BJ (cell line): ENCODE measurements around the gene CIB4. TPM values are rescaled to one million over a fixed set of nuclear protein-coding genes. Genes with fewer than 3 reads are reported as not detected.

Experiments
- CTCF ChIA-PET: fragments of 350-600 bp; formaldehyde crosslinking; extraction: SDS; loops from one replicate; lab custom pipeline; 2021; ENCODE audit warnings: antibody characterized with exemption, inconsistent platforms; lab: Yijun Ruan, JAX
- POLR2A ChIA-PET: fragments of 300-600 bp; sonication (Branson Sonifier 250); formaldehyde crosslinking; extraction: SDS; loops from one replicate; lab custom pipeline; 2021; ENCODE audit warnings: antibody characterized with exemption; lab: Charles Lee
- DNase-seq: peaks from one replicate; pipeline ENCODE4 v3.0.0-alpha.2; 2011; ENCODE audit warnings: low read depth
- H3K27me3 ChIP-seq: 2 replicates; pipeline ENCODE4 v1.6.0; 2011; ENCODE audit warnings: low read length; ENCODE audit not compliant: control insufficient read depth, insufficient read depth
- H3K36me3 ChIP-seq: 2 replicates; pipeline ENCODE4 v1.5.1; 2011; ENCODE audit warnings: low read length; ENCODE audit not compliant: control insufficient read depth, insufficient read depth
- H3K4me3 ChIP-seq: 2 replicates; pipeline ENCODE4 v1.5.1; 2011; ENCODE audit warnings: low read depth, mild to moderate bottlenecking, control low read depth, low read length
- polyA plus RNA-seq: library from polyadenylated mRNA; depleted of rRNA; stranded (reverse); fragments of >200 nt; gene quantifications from 2 replicates; pipeline ENCODE4 v1.2.3, GENCODE V29; 2011
- TF ChIP-seq, protein P1 (sequence below): IDR thresholded peaks from 2 replicates; pipeline ENCODE4 v1.5.1; 2011; ENCODE audit warnings: low read depth, mild to moderate bottlenecking, control low read depth, inconsistent platforms, low read length, moderate library complexity; ENCODE audit not compliant: insufficient read depth

Gene CIB4
- polyA plus RNA-seq, 1 experiment, result not detected

DNA sequence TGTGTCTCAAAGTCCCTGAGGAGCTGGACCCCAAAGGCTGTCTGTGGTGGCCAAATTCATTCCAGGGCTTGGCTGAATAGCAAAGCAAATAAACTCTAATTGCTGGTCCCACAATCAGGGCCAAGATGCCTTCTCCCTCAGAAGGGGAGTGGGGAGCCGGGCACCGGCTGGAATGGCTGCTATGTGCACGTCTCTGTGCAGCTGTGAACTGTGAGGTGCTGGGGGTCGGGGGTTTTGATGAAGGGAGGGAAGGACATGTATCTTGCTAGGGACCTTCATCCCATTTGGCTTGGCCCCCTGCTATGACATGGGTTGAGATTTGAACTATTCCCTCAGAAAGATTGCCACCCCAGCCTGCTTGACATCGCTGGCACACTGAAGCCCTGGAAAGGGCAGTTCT is 60.4 kb downstream of the CIB4 start:
- Histone ChIP-seq H3K27me3 (peaks cover 34% of the 10 kb centered on the region), H3K36me3 (no peaks in the 10 kb centered on the region), H3K4me3 (no peak overlapping the region)
- POLR2A ChIA-PET, result no interaction called here
- CTCF ChIA-PET, result interaction anchor here (1.1 to 6.9 kb wide), 3 partner anchors 9 to 165 kb away, joined by 3 to 76 read pairs (median 3); no protein-coding TSS in a partner anchor
- TF ChIP-seq, protein P1, sequence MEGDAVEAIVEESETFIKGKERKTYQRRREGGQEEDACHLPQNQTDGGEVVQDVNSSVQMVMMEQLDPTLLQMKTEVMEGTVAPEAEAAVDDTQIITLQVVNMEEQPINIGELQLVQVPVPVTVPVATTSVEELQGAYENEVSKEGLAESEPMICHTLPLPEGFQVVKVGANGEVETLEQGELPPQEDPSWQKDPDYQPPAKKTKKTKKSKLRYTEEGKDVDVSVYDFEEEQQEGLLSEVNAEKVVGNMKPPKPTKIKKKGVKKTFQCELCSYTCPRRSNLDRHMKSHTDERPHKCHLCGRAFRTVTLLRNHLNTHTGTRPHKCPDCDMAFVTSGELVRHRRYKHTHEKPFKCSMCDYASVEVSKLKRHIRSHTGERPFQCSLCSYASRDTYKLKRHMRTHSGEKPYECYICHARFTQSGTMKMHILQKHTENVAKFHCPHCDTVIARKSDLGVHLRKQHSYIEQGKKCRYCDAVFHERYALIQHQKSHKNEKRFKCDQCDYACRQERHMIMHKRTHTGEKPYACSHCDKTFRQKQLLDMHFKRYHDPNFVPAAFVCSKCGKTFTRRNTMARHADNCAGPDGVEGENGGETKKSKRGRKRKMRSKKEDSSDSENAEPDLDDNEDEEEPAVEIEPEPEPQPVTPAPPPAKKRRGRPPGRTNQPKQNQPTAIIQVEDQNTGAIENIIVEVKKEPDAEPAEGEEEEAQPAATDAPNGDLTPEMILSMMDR, result no peak
- no peak for DNase-seq

DNA sequence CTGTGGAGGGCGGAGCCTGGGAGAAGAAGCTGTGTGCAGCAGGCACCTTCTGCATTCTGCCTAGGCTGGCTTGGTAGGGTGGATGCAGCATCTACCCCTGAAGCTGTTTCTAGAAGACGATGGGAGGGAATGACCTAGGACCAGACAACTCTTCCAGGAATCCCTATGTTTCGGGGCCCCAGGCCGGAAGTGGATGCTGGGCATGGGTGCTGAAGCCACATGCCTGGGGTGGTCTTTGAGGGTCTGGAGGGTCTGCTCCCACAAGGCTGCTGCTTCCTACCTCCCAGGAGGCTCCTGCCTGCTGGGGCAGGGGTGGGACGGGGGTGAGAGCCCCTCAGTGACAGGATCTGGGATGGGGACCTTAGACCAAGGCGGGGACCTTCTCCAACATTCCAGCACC is 61.0 kb downstream of the CIB4 start:
- H3K4me3 ChIP-seq, result no peak overlapping the region
- POLR2A ChIA-PET, result no interaction called here
- peaks cover 32% of the 10 kb centered on the region for H3K27me3 ChIP-seq
- H3K36me3 ChIP-seq, result no peaks in the 10 kb centered on the region
- no peak for DNase-seq
- CTCF ChIA-PET, result interaction anchor here (6.9 kb wide), 1 partner anchor 10 kb away, joined by 76 read pairs; no protein-coding TSS in a partner anchor
- TF ChIP-seq, protein P1, result no peak

DNA sequence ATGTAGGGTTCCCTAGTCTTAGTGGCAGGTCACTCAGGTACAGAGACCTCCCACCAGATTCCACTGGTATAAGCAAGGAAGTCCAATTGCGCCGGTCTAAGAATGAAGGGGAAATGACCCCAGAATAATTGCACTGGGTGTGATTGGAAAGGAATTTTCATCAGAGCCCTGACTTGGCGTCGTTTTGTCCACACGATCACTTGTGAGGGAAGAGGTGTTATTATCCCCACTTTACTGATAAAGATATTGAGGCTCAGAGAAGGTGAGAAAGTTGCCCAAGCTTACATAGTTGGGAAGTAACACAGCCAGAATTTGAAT is 61.5 kb downstream of the CIB4 start:
- TF ChIP-seq, protein P1, result no peak
- no peaks in the 10 kb centered on the region for H3K36me3 ChIP-seq
- CTCF ChIA-PET, result interaction anchor here (0.6 to 6.9 kb wide), 5 partner anchors 10 to 629 kb away, joined by 3 to 76 read pairs (median 5); no protein-coding TSS in a partner anchor
- H3K27me3 ChIP-seq, result peaks cover 34% of the 10 kb centered on the region
- POLR2A ChIA-PET, result no interaction called here
- H3K4me3 ChIP-seq, result no peak overlapping the region
- no peak for DNase-seq

GRCh38 chr2:26579025-26579722 is 62.0 kb downstream of the CIB4 start:
- ChIA-PET POLR2A (no interaction called here), CTCF (interaction anchor here (0.6 to 6.9 kb wide), 19 partner anchors 11 to 628 kb away, joined by 3 to 76 read pairs (median 6); a partner anchor contains a TSS)
- H3K4me3 ChIP-seq, result no peak overlapping the region
- no peak for DNase-seq
- peaks cover 30% of the 10 kb centered on the region for H3K27me3 ChIP-seq
- TF ChIP-seq, protein P1, result no peak
- no peaks in the 10 kb centered on the region for H3K36me3 ChIP-seq

DNA sequence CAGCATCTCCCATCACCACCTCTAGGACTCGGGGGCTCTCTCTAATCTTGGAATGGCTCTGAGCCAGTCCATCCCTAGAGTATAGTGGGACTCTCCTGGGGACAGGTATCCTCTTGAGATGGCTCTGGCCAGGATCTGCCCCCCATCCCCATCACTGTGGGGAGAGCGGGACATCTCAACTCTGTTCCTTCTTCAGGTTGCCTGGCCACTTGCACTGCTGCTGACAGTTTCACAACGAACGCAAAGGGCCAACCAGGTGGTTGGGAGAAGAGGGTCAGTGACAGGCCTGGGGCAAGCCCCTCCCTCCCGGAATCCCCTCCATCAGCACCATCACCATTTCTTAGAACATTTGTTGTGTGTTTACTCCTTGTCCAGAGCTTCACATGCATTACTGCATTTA is 62.6 kb downstream of the CIB4 start:
- no peak for DNase-seq
- Histone ChIP-seq H3K27me3 (peaks cover 30% of the 10 kb centered on the region), H3K36me3 (no peaks in the 10 kb centered on the region), H3K4me3 (no peak overlapping the region)
- TF ChIP-seq, protein P1, result no peak
- POLR2A ChIA-PET, result no interaction called here
- CTCF ChIA-PET, result interaction anchor here (0.7 to 6.9 kb wide), 33 partner anchors 9 to 628 kb away, joined by 3 to 76 read pairs (median 5); a partner anchor contains a TSS
